LNCaP clone FGC (cell line): ENCODE results near the gene SLC6A6.

ENCODE experiments used
- DNase-seq: peaks from one replicate; pipeline ENCODE4 v3.0.0-alpha.2; 2011; ENCODE audit warnings: low read depth
- H3K4me3 ChIP-seq: 2 replicates; pipeline ENCODE4 v1.5.1; 2011; ENCODE audit warnings: mild to moderate bottlenecking, low read depth, low read length, control low read depth
- TF ChIP-seq, protein P1 (sequence below): IDR thresholded peaks from 2 replicates; pipeline ENCODE4 v1.5.1; 2012; ENCODE audit warnings: mild to moderate bottlenecking; ENCODE audit not compliant: control insufficient read depth, insufficient read depth; ENCODE audit errors: extremely low read depth

SLC6A6 gene

DNA sequence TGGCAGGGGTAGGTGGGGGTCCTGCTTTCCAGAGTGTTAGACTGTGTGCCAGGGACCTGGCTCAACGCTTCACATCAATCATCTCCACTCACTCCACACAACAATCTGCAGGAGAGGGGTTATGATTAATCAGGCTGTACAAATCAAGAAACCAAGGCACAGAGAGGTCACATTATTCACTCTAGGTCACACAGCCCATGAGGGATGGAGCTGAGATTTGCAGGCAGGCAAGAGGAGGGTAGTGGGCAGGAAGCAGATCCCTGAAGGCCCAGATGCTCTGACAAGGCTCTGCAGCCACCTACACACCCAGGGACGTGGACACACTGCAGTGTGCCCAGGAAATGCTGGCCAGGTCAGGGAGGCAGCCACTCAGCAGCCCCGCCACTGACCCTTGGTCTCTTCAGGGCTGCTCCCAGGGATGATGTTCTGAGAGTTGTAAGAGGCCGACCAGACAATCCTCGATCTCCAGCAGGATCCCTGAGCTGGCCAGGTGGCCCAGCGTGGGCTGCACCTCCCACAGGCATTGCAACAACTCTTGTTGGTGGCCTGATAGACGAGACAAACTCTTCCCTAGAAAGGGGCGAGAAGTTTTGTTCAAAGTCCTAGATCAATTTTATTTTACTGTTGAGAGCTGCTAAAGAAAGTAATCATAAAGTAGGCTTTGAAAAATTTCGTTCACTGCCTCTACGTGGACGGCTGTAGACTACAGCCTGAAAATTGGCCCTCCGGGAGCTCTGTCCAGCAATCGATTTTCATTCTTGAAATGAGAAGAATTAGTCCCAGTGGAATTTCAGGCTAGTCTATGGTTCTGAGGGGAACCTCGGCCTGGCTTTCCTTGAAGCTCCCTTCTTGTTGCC is 4.2 kb upstream of the SLC6A6 start:
- DNase-seq, result no peak
- TF ChIP-seq, protein P1, sequence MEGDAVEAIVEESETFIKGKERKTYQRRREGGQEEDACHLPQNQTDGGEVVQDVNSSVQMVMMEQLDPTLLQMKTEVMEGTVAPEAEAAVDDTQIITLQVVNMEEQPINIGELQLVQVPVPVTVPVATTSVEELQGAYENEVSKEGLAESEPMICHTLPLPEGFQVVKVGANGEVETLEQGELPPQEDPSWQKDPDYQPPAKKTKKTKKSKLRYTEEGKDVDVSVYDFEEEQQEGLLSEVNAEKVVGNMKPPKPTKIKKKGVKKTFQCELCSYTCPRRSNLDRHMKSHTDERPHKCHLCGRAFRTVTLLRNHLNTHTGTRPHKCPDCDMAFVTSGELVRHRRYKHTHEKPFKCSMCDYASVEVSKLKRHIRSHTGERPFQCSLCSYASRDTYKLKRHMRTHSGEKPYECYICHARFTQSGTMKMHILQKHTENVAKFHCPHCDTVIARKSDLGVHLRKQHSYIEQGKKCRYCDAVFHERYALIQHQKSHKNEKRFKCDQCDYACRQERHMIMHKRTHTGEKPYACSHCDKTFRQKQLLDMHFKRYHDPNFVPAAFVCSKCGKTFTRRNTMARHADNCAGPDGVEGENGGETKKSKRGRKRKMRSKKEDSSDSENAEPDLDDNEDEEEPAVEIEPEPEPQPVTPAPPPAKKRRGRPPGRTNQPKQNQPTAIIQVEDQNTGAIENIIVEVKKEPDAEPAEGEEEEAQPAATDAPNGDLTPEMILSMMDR, result no peak
- H3K4me3 ChIP-seq, result no peak overlapping the region

DNA sequence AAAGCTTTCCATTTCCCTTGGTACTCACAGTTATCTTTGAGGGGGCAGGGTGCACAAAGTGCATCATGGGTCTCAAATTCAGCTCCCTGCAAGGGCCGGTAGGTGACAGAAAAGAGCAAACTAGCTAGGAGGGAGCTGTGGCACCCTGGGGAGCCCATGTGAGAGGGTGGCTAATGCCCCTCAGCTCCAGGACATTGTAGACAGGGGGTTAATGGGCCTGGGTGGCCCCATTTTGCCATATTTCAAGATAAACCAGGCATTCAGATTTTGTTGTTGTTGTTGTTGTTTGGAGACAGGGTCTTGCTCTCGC is 3.7 kb upstream of the SLC6A6 start:
- H3K4me3 ChIP-seq, result no peak overlapping the region
- TF ChIP-seq, protein P1, result no peak
- no peak for DNase-seq

DNA sequence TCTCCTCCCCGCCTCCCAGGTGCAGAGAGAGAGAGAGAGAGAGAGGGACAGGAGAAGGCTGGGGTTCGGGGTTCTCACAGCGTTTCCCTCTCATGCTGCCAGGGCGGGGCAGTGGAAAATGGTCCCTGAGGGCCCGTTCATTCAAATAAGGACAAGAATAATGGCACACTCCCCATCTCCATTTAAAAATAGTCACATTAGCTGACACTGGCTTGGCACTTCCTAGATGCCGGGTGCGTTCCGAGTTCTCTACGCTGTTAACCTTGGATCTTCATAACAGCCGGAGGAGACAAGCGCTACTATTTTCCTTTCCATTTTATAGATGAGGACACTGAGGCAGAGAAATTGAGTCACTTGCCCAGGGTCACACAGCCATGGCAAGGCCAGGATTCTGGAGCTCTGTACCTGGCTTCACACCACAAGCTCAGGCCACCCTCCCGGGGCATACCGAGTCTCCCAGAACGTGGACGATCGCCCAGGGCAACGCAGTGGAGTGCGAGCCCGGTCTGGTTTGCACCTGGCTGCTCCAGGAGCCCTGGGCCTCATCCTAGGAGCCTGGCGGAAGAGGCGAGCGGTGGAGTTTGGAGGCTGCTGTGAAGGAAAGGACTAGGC is 608 bp upstream of the SLC6A6 start:
- TF ChIP-seq, protein P1, result no peak
- no peak for DNase-seq
- peak overlapping the region; percentile 64 for H3K4me3 ChIP-seq

DNA sequence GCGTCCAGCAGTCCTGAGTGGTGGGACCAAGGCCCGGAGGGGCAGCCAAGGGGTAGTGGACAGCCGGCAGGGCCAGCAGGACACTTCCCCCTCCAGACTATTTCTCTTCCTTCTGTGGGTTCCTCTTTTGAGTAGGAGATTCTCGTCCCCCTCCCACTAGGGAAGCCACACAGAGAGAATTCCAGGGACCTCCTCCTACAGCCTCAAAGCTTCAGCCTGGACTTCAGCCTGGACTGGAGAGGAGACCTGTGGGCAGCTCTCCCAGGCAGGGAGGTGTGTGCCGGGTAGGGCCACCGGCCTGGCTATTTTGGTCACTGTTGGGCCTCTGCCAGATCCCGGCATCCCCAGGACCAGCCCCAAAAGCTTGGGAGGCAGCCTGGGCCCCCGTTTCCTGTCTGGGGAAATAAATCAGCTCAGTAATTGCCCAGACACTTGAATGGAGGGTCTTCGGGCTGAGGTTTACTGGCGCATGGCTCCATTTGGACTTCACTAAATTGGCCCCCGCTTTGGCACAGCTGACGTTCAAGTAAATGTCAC is 1.3 kb downstream of the SLC6A6 start:
- TF ChIP-seq, protein P1, result no peak
- H3K4me3 ChIP-seq, result peak overlapping the region; percentile 64
- DNase-seq, result no peak

DNA sequence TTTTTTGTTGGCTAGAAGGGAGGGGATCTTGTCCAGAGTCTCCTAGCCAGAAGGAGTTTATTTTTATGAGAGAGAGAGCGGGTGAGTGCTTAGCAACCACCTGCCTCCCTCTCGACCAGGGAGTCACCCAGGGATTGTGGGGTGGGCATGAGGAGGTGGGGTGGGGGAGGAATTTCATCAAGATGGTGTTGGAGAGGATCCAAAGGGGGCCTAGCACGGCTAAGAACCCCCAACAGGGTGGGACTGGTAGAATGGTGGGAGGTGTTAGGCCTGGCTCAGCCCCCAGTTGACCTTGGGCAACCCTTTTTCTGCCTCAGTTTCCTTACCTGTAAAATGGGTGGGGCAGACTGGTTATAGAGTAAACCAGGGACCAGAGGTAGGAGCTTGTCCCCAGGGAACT is 1.8 kb downstream of the SLC6A6 start:
- no peak for DNase-seq
- no peak overlapping the region for H3K4me3 ChIP-seq
- TF ChIP-seq, protein P1, result no peak

DNA sequence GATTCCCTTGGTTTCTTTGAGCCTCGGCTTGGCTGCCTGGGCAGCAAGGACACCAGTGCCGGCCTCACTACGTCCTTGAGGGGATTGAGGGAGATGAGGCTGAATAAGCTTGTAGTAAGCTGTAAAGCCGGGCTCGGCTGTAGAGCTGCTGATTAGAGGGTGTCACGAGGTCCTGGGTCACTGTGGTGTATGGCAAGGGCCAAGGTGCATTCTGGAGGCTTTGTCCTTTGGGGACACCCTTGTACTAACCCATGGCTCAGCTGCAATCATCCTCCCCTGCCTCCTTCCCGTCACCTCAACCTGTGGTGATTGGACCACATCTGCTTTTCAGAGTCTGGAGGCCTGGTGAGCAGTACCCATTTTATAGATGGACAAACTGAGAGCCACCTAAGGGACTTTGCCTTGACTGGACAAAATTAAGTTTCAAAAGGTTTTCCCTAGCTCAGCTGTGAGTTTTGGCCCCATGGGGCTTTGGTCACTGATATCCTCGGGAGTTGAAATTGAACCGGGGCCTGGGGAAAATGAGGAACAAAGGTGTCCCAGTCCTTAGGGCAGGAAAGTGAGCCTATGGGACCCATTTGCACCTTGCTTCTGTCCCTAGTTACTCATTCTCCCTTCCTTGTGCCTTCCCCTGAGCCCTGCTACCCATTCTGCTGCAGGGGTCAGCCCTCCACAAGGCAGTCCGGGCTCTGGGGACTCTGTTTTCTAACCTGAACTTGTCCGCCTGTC is 2.4 kb downstream of the SLC6A6 start:
- no peak for DNase-seq
- TF ChIP-seq, protein P1, result no peak
- H3K4me3 ChIP-seq, result no peak overlapping the region
